Ascending aorta (tissue), 2 donors: ENCODE data around the gene TACC2. TPM values are rescaled to one million over a fixed set of nuclear protein-coding genes. Genes with fewer than 3 reads are reported as not detected.
"Not testable (repeated sequence)": the region's sequence is repeated elsewhere in the genome, so short reads cannot be mapped to it uniquely, and the experiment has no call there.

Experiments used
- DNase-seq, 2 donors: peaks; one replicate each; pipeline ENCODE4 v3.0.0-alpha.2; 2019; ENCODE audit warnings: low spot score in 2 of 2
- H3K27ac ChIP-seq, 2 donors: fragments of 200-600 bp; sonication (generic); one replicate each; pipeline ENCODE4 v1.5.1; 2016 to 2017; ENCODE audit warnings: mild to moderate bottlenecking in 1 of 2
- H3K27me3 ChIP-seq: fragments of 200-600 bp; sonication (generic); one replicate; pipeline ENCODE4 v1.5.1; 2017
- H3K36me3 ChIP-seq, 2 donors: fragments of 200-600 bp; sonication (generic); one replicate each; pipeline ENCODE4 v1.5.1; 2016
- H3K4me1 ChIP-seq, 2 donors: fragments of 200-600 bp; sonication (generic); one replicate each; pipeline ENCODE4 v1.5.1; 2016 to 2017; ENCODE audit warnings: mild to moderate bottlenecking in 1 of 2
- H3K4me3 ChIP-seq, 2 donors: fragments of 200-600 bp; sonication (generic); one replicate each; pipeline ENCODE4 v1.5.1; 2016 to 2017; ENCODE audit warnings: mild to moderate bottlenecking in 1 of 2
- H3K9me3 ChIP-seq, 2 donors: fragments of 200-600 bp; sonication (generic); one replicate each; pipeline ENCODE4 v1.5.1; 2016
- intact Hi-C: fragments of 100-400 bp; cut with DNase I; formaldehyde crosslinking; loops from one replicate; pipeline ENCODE4 v1.15.1; 2023
- total RNA-seq: library from RNA; depleted of rRNA; stranded (reverse); fragments of >200 nt; gene quantifications from one replicate; pipeline ENCODE4 v1.1.0, GENCODE V29; 2016
- TF ChIP-seq, protein P1 (sequence below), 3 experiments: fragments of 200-600 bp in 2 of 3; fragments of 450-650 bp in 1 of 3; sonication (generic) in 2 of 3; IDR thresholded peaks; one replicate each; pipeline ENCODE4 v1.5.1; 2016 to 2019; ENCODE audit warnings: antibody characterized with exemption in 3 of 3, mild to moderate bottlenecking in 1 of 3, moderate library complexity in 1 of 3

TACC2 gene
- total RNA-seq, 1 donor from 2014 or later, result 69.1 TPM

DNA sequence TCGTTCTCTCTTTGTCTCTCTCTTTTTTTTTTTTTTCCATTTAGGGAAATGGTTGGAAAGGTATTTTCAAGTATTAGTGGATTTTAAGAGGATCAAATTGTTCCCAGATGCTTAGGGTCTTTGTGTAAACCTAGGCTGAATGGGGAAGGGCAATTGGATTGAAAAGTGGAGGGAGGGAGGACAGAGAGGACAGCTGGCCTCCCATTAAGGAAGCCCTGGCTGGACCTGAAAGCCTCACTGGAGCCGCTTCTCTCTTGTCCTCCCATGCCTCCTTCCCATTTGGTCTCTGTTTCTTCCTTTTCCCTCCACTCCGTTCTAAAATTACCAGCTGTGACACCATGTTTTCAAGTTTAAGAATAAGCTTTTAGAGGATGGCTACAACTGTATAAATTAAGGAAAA lies 104.1 kb downstream of the TACC2 start:
- no peak overlapping the region for H3K4me3 ChIP-seq
- intact Hi-C loops, result no loop called here
- TF ChIP-seq, protein P1, sequence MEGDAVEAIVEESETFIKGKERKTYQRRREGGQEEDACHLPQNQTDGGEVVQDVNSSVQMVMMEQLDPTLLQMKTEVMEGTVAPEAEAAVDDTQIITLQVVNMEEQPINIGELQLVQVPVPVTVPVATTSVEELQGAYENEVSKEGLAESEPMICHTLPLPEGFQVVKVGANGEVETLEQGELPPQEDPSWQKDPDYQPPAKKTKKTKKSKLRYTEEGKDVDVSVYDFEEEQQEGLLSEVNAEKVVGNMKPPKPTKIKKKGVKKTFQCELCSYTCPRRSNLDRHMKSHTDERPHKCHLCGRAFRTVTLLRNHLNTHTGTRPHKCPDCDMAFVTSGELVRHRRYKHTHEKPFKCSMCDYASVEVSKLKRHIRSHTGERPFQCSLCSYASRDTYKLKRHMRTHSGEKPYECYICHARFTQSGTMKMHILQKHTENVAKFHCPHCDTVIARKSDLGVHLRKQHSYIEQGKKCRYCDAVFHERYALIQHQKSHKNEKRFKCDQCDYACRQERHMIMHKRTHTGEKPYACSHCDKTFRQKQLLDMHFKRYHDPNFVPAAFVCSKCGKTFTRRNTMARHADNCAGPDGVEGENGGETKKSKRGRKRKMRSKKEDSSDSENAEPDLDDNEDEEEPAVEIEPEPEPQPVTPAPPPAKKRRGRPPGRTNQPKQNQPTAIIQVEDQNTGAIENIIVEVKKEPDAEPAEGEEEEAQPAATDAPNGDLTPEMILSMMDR (IDR thresholded peaks at IDR 0.05), result no peak

DNA sequence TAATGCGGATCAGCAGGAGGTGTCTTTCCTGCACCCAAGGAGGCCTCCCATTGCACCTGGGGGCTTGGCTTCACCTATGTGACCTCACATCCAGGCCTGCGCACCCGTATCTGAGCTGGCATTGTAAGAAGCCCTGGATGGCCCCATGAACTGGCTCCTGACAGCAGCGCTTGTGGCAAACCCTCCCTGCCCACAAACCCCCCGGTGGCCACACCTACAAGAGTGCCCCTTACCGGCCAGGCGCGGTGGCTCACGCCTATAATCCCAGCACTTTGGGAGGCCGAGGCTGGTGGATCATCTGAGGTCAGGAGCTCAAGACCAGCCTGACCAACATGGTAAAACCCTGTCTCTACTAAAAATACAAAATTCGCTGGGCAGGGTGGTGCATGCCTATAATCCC lies 107.2 kb downstream of the TACC2 start:
- Histone ChIP-seq H3K27ac (peak overlapping the region in 1 of 2 donors; percentile 77), H3K4me1 (peaks cover 0 to 24% of the 10 kb centered on the region in 2 donors)
- intact Hi-C loops, H3K36me3 ChIP-seq, H3K9me3 ChIP-seq, H3K27me3 ChIP-seq, H3K4me3 ChIP-seq, DNase-seq: not testable (repeated sequence)

More for the DNA sequence above, 104.1 kb downstream of the TACC2 start:
- Histone ChIP-seq H3K4me1 (peaks cover 0 to 7% of the 10 kb centered on the region in 2 donors), H3K9me3 (no peaks in the 10 kb centered on the region), H3K27ac (no peak overlapping the region), H3K27me3 (no peaks in the 10 kb centered on the region), H3K36me3 (peaks cover 7 to 11% of the 10 kb centered on the region in 2 donors)
- no peak for DNase-seq

DNA sequence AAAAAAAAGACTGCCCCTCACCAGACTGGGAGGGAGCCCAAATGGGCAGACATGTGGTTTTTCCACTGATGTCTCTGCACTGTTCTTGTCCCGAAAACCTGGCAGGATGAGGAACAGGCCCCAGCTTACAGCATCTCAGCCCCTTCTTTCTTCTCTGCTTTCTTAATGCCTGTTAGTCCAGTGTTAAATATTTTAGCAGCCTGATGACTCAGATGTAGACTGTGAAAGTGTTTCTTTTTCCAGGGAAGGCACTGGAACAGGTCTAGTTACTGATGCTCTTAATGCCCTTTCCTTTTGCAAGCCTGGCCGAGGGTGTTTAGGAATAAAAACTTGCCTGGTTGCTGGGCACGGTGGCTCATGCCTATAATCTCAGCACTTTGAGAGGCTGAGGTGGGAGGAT lies 107.7 kb downstream of the TACC2 start:
- DNase-seq, result no peak
- Histone ChIP-seq H3K27me3 (no peaks in the 10 kb centered on the region), H3K4me3 (no peak overlapping the region), H3K36me3 (no peaks in the 10 kb centered on the region), H3K9me3 (no peaks in the 10 kb centered on the region), H3K27ac (peak overlapping the region; percentile 62 to 77), H3K4me1 (peaks cover 0 to 24% of the 10 kb centered on the region in 2 donors)
- TF ChIP-seq, protein P1 (IDR thresholded peaks at IDR 0.05), result no peak
- intact Hi-C loops, result no loop called here

DNA sequence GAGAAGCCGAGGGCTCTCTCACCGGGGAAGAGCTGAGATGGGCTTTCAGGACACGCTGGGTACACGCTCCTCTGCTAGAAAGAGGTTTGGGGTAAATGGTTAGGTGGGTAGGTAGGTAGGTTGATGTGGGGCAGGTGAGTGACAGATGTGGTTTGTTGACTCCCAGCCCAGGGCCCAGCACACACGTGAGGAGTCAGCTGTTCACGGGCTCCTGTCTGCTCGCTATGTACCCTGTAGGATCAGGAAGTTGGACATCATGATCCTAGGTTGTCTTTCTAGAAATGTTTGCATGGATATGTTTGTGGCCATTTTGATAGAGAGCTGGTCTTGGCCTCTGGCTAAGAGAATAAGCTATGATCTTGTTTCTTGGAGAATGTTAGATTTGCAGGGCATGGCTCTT lies 109.0 kb downstream of the TACC2 start:
- TF ChIP-seq, protein P1 (IDR thresholded peaks at IDR 0.05), result no peak
- intact Hi-C loops, result loop anchor here (2.0 kb wide), 1 partner anchor 35 kb away; no protein-coding TSS in a partner anchor
- peaks cover 0 to 29% of the 10 kb centered on the region in 2 donors for H3K4me1 ChIP-seq
- peak overlapping the region; percentile 62 to 77 for H3K27ac ChIP-seq
- no peaks in the 10 kb centered on the region for H3K36me3 ChIP-seq
- no peak for DNase-seq
- H3K27me3 ChIP-seq, result no peaks in the 10 kb centered on the region
- no peaks in the 10 kb centered on the region for H3K9me3 ChIP-seq
- no peak overlapping the region for H3K4me3 ChIP-seq

DNA sequence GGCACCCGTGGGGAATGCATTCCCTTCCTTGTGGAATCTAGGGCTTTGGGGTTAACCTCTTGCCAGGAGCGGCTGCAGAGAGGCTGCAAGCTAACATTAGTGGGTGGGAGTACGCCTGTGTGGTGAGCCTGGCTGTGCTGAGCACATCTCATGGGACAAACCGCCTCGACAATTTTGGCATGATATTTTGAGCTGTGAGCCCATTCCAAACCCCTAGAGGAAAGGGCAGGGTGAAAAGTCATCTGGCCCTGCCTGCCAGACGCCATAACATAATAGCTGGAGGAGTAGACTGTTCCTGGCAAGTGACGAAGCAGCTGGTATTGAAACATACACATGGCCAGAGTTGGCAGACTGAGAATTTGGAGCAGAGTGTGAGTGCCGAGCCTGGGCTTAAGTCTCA lies 110.0 kb downstream of the TACC2 start:
- Histone ChIP-seq H3K27ac (peak overlapping the region; percentile 62 to 77), H3K9me3 (no peaks in the 10 kb centered on the region), H3K27me3 (no peaks in the 10 kb centered on the region), H3K4me3 (no peak overlapping the region), H3K4me1 (peaks cover 4 to 37% of the 10 kb centered on the region in 2 donors), H3K36me3 (no peaks in the 10 kb centered on the region)
- TF ChIP-seq, protein P1 (IDR thresholded peaks at IDR 0.05), result no peak
- DNase-seq, result peak in 1 of 2 donors; percentile 85
- intact Hi-C loops, result loop anchor here (2.0 kb wide), 1 partner anchor 36 kb away; no protein-coding TSS in a partner anchor

DNA sequence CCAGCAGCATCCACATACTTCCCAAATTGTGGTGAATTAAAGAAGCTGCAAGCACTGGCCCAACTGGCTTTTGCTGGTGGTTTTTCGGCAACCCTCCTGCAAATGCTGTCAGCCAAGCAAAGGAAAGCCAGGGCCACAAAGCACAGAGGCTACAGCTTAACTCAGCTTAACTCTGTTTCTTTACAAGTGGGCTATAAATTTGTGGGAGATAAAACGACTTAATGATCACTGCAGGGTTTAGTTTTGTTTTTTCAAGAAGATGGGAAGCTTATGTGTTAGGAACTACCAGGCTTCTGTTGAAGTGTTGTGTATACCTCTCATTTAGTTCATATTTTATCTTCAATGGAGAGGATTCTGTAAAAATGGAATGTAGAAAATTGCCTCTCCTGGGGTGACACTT lies 110.6 kb downstream of the TACC2 start:
- no peak for DNase-seq
- peak overlapping the region; percentile 62 to 77 for H3K27ac ChIP-seq
- H3K9me3 ChIP-seq, result no peaks in the 10 kb centered on the region
- intact Hi-C loops, result loop anchor here (2.0 kb wide), 1 partner anchor 37 kb away; no protein-coding TSS in a partner anchor
- no peaks in the 10 kb centered on the region for H3K27me3 ChIP-seq
- H3K4me1 ChIP-seq, result peaks cover 4 to 37% of the 10 kb centered on the region in 2 donors
- H3K36me3 ChIP-seq, result no peaks in the 10 kb centered on the region
- TF ChIP-seq, protein P1 (IDR thresholded peaks at IDR 0.05), result no peak
- no peak overlapping the region for H3K4me3 ChIP-seq
